Fibroblast of skin of abdomen (primary cell): ENCODE results near the gene RBM20.
A peak's percentile ranks its signal among the peaks of the same experiment; 100 is the strongest.
"Not testable (repeated sequence)": the region's sequence is repeated elsewhere in the genome, so short reads cannot be mapped to it uniquely, and the experiment has no call there.

Source experiments
- DNase-seq: peaks from one replicate; pipeline ENCODE4 v3.0.0-alpha.2; 2013

The RBM20 gene

GRCh38 chr10:110706690-110707098, 62.6 kb downstream of the RBM20 start:
- peak; percentile 94 for DNase-seq

- DNase-seq = no peak
Measured at GRCh38 chr10:110708776-110709443, 64.8 kb downstream of the RBM20 start.

- DNase-seq = no peak
Measured at GRCh38 chr10:110709444-110709828, 65.3 kb downstream of the RBM20 start.

GRCh38 chr10:110709964-110710587, 65.9 kb downstream of the RBM20 start:
- DNase-seq = no peak

- no peak for DNase-seq
Measured at GRCh38 chr10:110710621-110711020, 66.5 kb downstream of the RBM20 start.

- no peak for DNase-seq
Measured at GRCh38 chr10:110711382-110711781, 67.2 kb downstream of the RBM20 start.

GRCh38 chr10:110714356-110714755, 70.2 kb downstream of the RBM20 start:
- no peak for DNase-seq

- DNase-seq = no peak
Measured at GRCh38 chr10:110717781-110718589, 73.8 kb downstream of the RBM20 start.

- DNase-seq = no peak
Measured at GRCh38 chr10:110721406-110722038, 77.4 kb downstream of the RBM20 start.

GRCh38 chr10:110723224-110723891, 79.2 kb downstream of the RBM20 start:
- DNase-seq = no peak

GRCh38 chr10:110724116-110724921, 80.2 kb downstream of the RBM20 start:
- no peak for DNase-seq

GRCh38 chr10:110724937-110725336, 80.8 kb downstream of the RBM20 start:
- DNase-seq = no peak

GRCh38 chr10:110725801-110726630, 81.9 kb downstream of the RBM20 start:
- DNase-seq = peak; percentile 11

- DNase-seq = not testable (repeated sequence)
Measured at GRCh38 chr10:110727785-110728184, 83.6 kb downstream of the RBM20 start.

GRCh38 chr10:110730345-110731050, 86.4 kb downstream of the RBM20 start:
- DNase-seq = no peak

GRCh38 chr10:110733218-110733952, 89.2 kb downstream of the RBM20 start:
- no peak for DNase-seq

- no peak for DNase-seq
Measured at GRCh38 chr10:110735620-110736027, 91.5 kb downstream of the RBM20 start.

GRCh38 chr10:110737886-110738634, 93.9 kb downstream of the RBM20 start:
- DNase-seq = no peak
